Upper lobe of left lung (tissue), 6 donors: Measurements from ENCODE around the gene CSNK1G2. TPM values are rescaled to one million over a fixed set of nuclear protein-coding genes. Genes with fewer than 3 reads are reported as not detected.

Experiments used
- ATAC-seq, 2 donors: fragments of 200-7000 bp; cut with Tn5 transposase; one replicate each; pipeline ENCODE4 v1.9.1; 2022; ENCODE audit warnings: mild to moderate bottlenecking in 2 of 2, moderate library complexity in 2 of 2; ENCODE audit not compliant: low FRiP score in 2 of 2
- DNase-seq, 2 donors: peaks; one replicate each; pipeline ENCODE4 v3.0.0-alpha.2; 2019 to 2020
- H3K27ac ChIP-seq, 4 donors: fragments of 200-600 bp; sonication (generic); one replicate each; pipeline ENCODE4 v1.5.1; 2016 to 2019
- H3K27me3 ChIP-seq, 4 donors: fragments of 200-600 bp; sonication (generic); one replicate each; pipeline ENCODE4 v1.5.1; 2017 to 2019
- H3K36me3 ChIP-seq, 4 donors: fragments of 200-600 bp; sonication (generic); one replicate each; pipeline ENCODE4 v1.5.1; 2016 to 2019
- H3K4me1 ChIP-seq, 4 donors: fragments of 200-600 bp; sonication (generic); one replicate each; pipeline ENCODE4 v1.5.1; 2018 to 2019
- H3K4me3 ChIP-seq, 4 donors: fragments of 200-600 bp; sonication (generic); one replicate each; pipeline ENCODE4 v1.5.1; 2017 to 2019; ENCODE audit warnings: mild to moderate bottlenecking in 2 of 4, moderate library complexity in 1 of 4
- H3K9me3 ChIP-seq, 4 donors: fragments of 200-600 bp; sonication (generic); one replicate each; pipeline ENCODE4 v1.5.1; 2018 to 2019
- EP300 ChIP-seq, 4 donors: sonication (generic); formaldehyde crosslinking; IDR thresholded peaks; one replicate each; pipeline ENCODE4 v1.5.1; 2017; ENCODE audit warnings: antibody characterized with exemption in 4 of 4, control low read depth in 2 of 4
- POLR2A ChIP-seq, 4 donors: fragments of 450-650 bp; IDR thresholded peaks; one replicate each; pipeline ENCODE4 v1.5.1; 2016 to 2017; ENCODE audit warnings: antibody characterized with exemption in 4 of 4, mild to moderate bottlenecking in 2 of 4
- POLR2AphosphoS5 ChIP-seq, 2 donors: sonication (generic); formaldehyde crosslinking; IDR thresholded peaks; one replicate each; pipeline ENCODE4 v1.5.1; 2017; ENCODE audit warnings: antibody characterized with exemption in 2 of 2
- WGBS, 2 donors: methylation state at CpG; one replicate each; pipeline ENCODE4 v1.1.5; 2017 to 2018; 5-methylcytosine and 5-hydroxymethylcytosine counted together
- total RNA-seq, 6 donors: library from RNA; depleted of rRNA in 4 of 6; stranded (reverse); fragments of >200 nt in 4 of 6; gene quantifications; one replicate each; pipeline versions ENCODE4 v1.1.0 to v1.2.1, GENCODE V29; 2016 to 2021
- TF ChIP-seq, protein P1 (sequence below), 6 experiments: fragments of 450-650 bp in 4 of 6; fragments of 200-600 bp in 2 of 6; sonication (generic) in 2 of 6; IDR thresholded peaks; one replicate each; pipeline ENCODE4 v1.5.1; 2016 to 2019; ENCODE audit warnings: antibody characterized with exemption in 6 of 6
- donor health status: DM: no; HTN: no; CAD: no; lungs with moderate emphysema.
- donor health status: DM: no; HTN: yes; CAD: no; lungs with severe emphysema.

Gene CSNK1G2
- total RNA-seq, 6 donors from 2014 or later, result 49.9 to 176 (median 75.4) TPM

DNA sequence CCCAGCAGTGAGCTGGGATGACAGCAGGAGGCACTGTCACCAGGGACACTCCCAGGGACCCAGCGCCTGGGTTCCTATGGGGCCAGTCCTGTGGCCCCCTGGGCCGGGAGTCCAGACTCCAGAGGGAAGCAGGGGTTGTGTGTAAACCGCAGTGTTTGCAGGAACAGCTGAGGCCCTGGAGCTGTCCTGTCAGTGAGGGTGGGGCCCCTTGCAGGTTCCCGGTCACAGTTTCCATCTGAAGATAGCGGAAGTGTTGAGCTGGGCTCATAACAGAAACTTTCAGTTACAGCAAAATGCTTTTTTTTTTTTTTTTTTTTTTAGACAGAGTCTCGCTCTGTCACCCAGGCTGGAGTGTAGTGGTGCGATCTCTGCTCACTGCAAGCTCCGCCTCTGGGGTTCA is 17.7 kb upstream of the CSNK1G2 start:
- ATAC-seq, result peak in 1 of 2 donors; percentile 59
- peaks cover 14 to 70% (median 55%) of the 10 kb centered on the region in 4 donors for H3K36me3 ChIP-seq
- TF ChIP-seq EP300 (IDR thresholded peaks at IDR 0.05), result no peak
- TF ChIP-seq, protein P1, sequence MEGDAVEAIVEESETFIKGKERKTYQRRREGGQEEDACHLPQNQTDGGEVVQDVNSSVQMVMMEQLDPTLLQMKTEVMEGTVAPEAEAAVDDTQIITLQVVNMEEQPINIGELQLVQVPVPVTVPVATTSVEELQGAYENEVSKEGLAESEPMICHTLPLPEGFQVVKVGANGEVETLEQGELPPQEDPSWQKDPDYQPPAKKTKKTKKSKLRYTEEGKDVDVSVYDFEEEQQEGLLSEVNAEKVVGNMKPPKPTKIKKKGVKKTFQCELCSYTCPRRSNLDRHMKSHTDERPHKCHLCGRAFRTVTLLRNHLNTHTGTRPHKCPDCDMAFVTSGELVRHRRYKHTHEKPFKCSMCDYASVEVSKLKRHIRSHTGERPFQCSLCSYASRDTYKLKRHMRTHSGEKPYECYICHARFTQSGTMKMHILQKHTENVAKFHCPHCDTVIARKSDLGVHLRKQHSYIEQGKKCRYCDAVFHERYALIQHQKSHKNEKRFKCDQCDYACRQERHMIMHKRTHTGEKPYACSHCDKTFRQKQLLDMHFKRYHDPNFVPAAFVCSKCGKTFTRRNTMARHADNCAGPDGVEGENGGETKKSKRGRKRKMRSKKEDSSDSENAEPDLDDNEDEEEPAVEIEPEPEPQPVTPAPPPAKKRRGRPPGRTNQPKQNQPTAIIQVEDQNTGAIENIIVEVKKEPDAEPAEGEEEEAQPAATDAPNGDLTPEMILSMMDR (IDR thresholded peaks at IDR 0.05), result no peak
- no peak for TF ChIP-seq POLR2A (IDR thresholded peaks at IDR 0.05)
- no peak for TF ChIP-seq POLR2AphosphoS5 (IDR thresholded peaks at IDR 0.05)
- DNase-seq, result no peak
- no peak overlapping the region for H3K4me3 ChIP-seq
- WGBS, 2 donors, result 84 to 90% methylated on average over 7 of the region's 8 CpGs
- H3K27me3 ChIP-seq, result no peaks in the 10 kb centered on the region
- no peaks in the 10 kb centered on the region for H3K9me3 ChIP-seq
- H3K27ac ChIP-seq, result no peak overlapping the region
- H3K4me1 ChIP-seq, result no peaks in the 10 kb centered on the region

- DNase-seq (peak in 1 of 2 donors; percentile 70), ATAC-seq (no peak)
- Histone ChIP-seq H3K27me3 (no peaks in the 10 kb centered on the region), H3K9me3 (no peaks in the 10 kb centered on the region), H3K4me3 (no peak overlapping the region), H3K4me1 (peaks cover 0 to 7% (median 6%) of the 10 kb centered on the region in 4 donors), H3K36me3 (peaks cover 9 to 59% (median 46%) of the 10 kb centered on the region in 4 donors), H3K27ac (no peak overlapping the region)
- TF ChIP-seq POLR2A (IDR thresholded peaks at IDR 0.05) (no peak), EP300 (IDR thresholded peaks at IDR 0.05) (no peak), POLR2AphosphoS5 (IDR thresholded peaks at IDR 0.05) (no peak)
- TF ChIP-seq, protein P1 (IDR thresholded peaks at IDR 0.05), result no peak
- WGBS, 2 donors, result 96% methylated on average over 35 of the region's 35 CpGs; no CpG with 5 or more reads in 1 of the 2 donors
These were observed 16.5 kb upstream of the CSNK1G2 start for GRCh38 chr19:1924320-1924961.

DNA sequence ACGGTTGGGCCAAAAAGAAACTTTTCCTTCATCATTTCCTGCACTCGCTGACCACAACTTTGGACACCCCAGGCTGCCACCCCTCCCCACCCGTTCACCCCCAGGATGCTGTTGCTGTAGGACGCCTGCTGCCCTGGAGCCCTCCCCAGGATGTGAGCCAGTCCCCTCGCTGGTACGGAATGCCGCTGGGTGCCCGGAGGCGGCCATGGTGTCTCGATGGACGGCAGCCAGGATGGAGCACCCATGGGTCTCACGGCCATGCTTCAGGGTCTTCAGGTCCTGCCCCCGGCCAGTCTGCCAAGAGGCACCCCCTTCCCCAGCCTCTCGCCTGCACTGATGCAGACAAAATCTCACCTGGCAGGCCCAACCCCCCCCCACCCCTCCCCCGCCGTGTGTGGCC is 15.4 kb upstream of the CSNK1G2 start:
- no peaks in the 10 kb centered on the region for H3K27me3 ChIP-seq
- H3K27ac ChIP-seq, result no peak overlapping the region
- H3K4me1 ChIP-seq, result peaks cover 6 to 16% (median 14%) of the 10 kb centered on the region in 4 donors
- H3K4me3 ChIP-seq, result no peak overlapping the region
- no peaks in the 10 kb centered on the region for H3K9me3 ChIP-seq
- ATAC-seq, result no peak
- TF ChIP-seq POLR2A (IDR thresholded peaks at IDR 0.05), result no peak
- TF ChIP-seq, protein P1 (IDR thresholded peaks at IDR 0.05), result no peak
- no peak for TF ChIP-seq POLR2AphosphoS5 (IDR thresholded peaks at IDR 0.05)
- TF ChIP-seq EP300 (IDR thresholded peaks at IDR 0.05), result no peak
- WGBS, 2 donors, result 86% methylated on average over 9 to 16 of the region's 16 CpGs
- DNase-seq, result peak in 1 of 2 donors; percentile 71
- peaks cover 5 to 48% (median 35%) of the 10 kb centered on the region in 4 donors for H3K36me3 ChIP-seq

- ATAC-seq, result peak; percentile 90 to 97
- TF ChIP-seq EP300 (IDR thresholded peaks at IDR 0.05), result no peak
- TF ChIP-seq POLR2A (IDR thresholded peaks at IDR 0.05), result no peak
- TF ChIP-seq, protein P1 (IDR thresholded peaks at IDR 0.05), result peak; percentile 78 to 94 (median 92)
- TF ChIP-seq POLR2AphosphoS5 (IDR thresholded peaks at IDR 0.05), result no peak
- H3K9me3 ChIP-seq, result no peaks in the 10 kb centered on the region
- peaks cover 6 to 16% (median 14%) of the 10 kb centered on the region in 4 donors for H3K4me1 ChIP-seq
- peak overlapping the region in 3 of 4 donors; percentile 22 to 45 (median 40) for H3K4me3 ChIP-seq
- H3K36me3 ChIP-seq, result peaks cover 3 to 18% (median 13%) of the 10 kb centered on the region in 4 donors
- peak; percentile 89 to 97 for DNase-seq
- H3K27me3 ChIP-seq, result no peaks in the 10 kb centered on the region
- WGBS, 2 donors, result 9 to 11% methylated on average over 25 to 29 of the region's 42 CpGs
- H3K27ac ChIP-seq, result no peak overlapping the region
These were observed 11.8 kb upstream of the CSNK1G2 start for GRCh38 chr19:1929021-1929742.
